IPS DF 19.7 (cell line): Measurements from ENCODE around the gene MEIOB.
"Not testable (repeated sequence)": the region's sequence is repeated elsewhere in the genome, so short reads cannot be mapped to it uniquely, and the experiment has no call there.

Experiments
- DNase-seq: peaks from one replicate; pipeline ENCODE4 v3.0.0-alpha.2; 2013; ENCODE audit warnings: low read depth, low spot score

Gene MEIOB

DNA sequence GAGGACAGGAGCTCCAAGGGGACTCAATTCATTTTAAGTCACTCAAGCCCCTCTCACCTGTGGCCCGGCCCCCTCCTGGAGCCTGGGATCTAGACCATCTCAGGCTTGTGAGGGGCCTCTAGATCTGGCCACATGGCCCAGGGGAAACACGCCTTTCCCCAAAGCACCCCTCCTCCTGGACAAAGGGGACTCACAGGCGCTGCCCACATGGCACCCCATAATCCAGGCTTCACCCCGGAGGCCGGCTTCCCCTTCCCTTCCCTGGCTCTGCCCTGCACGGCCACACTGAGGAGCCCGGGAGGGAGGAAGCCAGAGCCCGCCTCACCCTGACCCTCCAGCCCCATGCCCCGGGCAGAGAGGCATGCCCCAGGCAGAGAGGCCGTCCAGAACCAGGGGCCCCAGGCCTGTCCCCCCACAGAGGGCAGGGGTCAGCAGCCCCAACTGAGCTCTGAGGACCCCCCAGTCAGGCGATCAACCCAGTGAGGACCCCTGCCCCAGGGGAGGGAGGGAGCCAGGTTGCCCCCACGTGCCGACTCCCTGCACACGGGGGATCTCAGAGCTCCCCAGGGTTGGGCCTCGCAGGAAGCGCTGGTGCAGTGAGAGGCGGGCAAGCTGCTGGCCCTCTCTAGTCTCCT lies 35.4 kb upstream of the MEIOB start:
- no peak for DNase-seq

GRCh38 chr16:1906846-1907165 lies 34.8 kb upstream of the MEIOB start:
- DNase-seq: no peak

- no peak for DNase-seq
Measured at GRCh38 chr16:1906055-1906845, 34.3 kb upstream of the MEIOB start.

DNA sequence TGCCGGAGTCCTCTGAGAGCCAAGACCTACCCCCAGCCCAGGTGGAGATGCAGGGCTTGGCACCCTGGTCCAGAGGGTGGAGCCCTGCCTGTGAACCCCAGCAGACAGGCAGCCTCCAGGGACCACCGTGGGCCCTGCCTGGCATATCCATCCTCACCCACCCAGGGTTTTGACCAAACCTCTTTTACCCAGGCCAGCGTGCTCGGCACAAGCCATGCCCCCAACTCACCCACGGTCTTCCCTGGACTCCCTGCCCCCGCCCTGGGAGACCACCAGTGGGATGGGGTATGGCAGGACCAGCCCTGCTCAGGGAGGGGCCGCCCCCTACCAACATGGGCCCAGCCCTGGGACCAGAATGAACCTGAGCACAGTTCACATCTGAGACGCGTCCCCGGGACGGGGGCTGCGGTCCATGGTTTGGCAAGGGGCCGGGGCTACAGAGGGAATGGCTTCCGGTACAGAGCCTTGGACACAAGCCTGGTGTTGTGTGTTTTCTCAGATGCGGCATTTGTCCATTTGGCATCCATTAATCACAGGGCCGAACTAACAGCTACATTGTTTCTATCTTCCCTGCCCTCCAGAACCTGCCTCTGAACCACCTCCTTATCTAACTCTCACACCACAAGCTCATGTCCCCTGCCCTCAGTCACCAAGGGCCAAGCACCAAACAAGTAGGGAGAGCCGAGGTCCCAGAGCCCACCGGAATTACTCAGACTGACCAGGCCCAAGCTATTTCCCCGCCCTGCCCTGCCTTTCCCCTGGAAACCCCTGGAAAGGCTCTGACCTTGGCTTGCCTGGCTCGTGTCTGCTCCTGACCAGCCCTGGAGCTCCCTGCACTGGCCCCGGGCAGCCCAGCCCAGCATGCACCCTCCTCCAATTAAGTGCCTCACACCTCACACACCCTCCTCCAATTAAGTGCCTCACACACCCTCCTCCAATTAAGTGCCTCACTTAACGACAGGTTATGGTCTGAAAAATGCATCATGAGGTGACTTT lies 32.2 kb upstream of the MEIOB start:
- DNase-seq: no peak

GRCh38 chr16:1903220-1903574 lies 31.2 kb upstream of the MEIOB start:
- no peak for DNase-seq

DNA sequence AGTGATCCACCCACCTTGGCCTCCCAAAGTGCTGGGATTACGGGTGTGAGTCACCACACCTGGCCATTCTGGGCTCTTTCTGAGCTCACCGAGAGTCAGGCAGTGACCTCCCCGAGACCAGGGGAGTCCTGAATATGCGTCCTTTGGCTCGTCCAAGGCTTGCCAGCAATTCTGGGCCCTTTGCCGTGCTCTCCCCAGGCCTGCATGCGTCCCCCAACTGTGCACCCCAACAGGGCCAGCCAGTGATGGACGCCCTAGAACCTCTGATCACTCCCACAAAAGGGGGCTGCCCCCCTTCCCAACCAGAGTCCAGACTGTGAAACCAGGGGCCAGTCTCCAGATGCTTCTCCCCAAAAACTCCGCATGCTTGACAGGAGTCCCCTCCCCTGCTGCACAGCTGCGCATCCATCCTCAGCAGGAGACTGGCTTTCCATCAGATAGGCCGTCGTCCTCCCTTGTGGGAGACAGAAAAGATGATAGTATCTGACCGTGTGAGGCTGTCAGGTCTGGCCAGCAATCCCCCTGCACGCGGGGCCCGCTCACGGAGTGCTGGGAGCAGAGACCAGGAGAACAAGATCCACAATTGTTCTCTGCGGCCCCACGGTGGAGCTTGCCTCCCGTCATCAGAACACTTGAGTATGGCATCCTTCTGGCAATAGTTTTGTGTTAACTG lies 30.7 kb upstream of the MEIOB start:
- no peak for DNase-seq

DNA sequence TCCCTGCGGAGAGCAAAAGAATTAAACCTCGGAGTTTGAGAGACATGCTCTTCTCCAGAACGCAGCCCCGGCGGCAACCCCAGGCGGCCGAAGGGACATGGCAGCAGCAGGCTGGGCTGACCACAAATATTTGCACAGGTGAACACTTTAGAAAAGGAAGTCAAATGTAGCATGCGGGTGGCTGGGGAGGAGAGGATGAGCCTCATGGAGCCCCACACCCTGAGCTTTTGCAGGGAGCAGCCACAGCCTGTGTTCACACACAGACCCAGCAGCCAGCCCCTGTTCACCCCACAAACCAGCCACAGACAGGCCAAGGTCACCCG lies 28.4 kb upstream of the MEIOB start:
- DNase-seq: no peak

DNA sequence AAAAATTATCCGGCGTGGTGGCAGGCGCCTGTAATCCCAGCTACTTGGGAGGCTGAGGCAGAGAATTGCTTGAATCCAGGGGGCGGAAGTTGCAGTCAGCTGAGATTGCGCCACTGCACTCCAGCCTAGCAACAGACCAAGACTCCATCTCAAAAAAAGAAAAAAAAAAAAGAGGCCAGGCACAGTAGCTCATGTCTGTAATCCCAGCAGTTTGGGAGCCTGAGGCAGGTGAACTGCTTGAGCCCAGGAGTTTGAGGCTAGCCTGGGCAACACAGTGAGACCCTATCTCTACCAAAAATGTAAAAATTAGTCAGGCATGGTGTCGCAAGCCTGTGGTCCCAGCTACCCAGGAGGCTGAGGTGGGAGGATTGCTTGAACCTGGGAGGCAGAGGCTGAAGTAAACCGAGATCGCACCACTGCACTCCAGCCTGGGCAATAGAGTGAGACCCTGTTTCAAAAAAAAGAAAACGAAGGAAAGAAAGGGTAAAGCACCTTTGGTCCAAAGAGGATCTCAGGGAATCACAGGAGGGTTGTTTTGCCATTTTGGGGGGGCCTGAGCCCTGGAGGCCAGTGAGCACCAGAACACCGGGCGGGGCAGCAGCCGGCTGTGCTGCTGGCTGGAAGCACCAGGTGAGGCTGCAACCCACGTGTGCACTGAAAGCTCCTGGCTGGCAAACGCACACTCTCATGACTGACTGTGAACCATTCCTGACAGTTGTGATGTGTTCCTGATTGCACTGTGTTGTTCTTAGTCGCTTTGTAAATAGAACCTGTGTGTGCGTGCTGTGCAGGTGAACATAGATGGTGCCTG lies 27.9 kb upstream of the MEIOB start:
- no peak for DNase-seq

GRCh38 chr16:1897692-1898091 lies 25.7 kb upstream of the MEIOB start:
- DNase-seq: not testable (repeated sequence)

- no peak for DNase-seq
Measured at GRCh38 chr16:1895949-1896675, 24.1 kb upstream of the MEIOB start.

DNA sequence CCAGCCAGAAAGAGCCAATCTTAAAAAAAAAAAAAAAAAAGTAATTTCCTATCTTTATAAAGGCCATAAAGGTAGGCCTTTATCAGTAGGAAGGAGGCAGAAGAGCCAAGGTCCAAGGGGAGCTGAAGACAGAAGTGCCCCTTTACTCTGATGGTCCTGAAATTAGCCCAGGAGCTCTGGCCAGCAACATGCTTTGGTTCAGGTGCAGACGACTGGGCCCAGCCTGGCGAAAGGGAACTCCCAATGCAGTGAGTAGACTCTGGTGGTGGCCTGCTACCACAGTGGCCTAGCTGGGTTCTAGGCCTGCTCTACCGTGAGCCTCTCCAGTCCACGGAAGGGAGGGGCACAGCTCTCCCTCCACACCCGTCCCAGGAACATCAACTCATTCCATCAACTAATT lies 23.1 kb upstream of the MEIOB start:
- no peak for DNase-seq

- DNase-seq: no peak
Measured at GRCh38 chr16:1890708-1891050, 18.7 kb upstream of the MEIOB start.

DNA sequence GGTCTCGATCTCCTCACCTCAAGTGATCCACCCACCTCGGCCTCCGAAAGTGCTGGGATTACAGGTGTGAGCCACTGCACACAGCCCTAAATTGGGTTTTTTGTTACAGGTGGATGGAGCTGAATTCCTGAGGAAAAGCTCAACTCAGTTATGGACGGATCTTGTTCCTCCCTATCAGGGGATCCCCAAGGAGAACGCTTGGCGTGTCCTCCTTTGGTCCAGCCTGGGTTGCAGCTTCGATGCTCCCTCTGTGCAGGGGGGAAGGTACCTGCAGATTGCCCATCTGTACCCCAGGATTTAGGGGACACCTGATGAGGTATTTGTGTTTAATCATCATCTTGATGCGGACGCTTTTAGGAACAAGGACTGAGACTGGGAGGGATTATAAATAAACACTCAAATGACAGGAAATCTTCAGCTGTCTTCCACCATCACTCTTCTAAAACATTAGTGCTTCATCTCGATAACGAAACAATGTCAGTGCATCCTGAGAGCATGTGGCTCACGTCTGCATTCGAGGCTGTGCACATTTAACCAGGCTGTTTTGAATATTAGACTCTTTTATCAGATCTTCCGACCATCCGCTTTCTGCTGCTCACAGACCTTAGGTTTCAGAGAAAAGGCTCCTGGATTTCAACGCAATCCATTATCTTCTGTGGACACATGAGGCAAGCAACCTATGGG lies 18.2 kb upstream of the MEIOB start:
- no peak for DNase-seq

- no peak for DNase-seq
Measured at GRCh38 chr16:1887711-1888354, 15.9 kb upstream of the MEIOB start.

DNA sequence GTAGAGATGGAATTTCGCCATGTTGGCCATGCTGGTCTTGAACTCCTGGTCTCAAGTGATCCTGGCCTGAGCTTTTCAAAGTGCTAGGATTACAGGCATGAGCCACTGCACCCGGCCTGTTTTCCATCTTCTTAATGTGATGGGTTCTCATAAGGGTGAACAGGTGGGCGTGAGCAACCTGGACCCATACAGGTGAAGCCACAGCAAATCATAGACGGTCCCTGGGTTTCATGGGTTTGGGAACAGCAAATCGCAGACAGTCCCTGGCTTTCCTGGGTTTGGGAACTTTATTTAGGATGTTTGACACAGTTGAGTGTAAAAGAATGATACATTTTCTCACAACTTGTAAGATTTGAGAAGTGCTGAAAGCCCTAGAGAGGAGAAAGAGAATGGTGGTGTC lies 12.9 kb upstream of the MEIOB start:
- no peak for DNase-seq

GRCh38 chr16:1884155-1884760 lies 12.3 kb upstream of the MEIOB start:
- no peak for DNase-seq

- not testable (repeated sequence) for DNase-seq
Measured at GRCh38 chr16:1881172-1881571, 9.2 kb upstream of the MEIOB start.

- DNase-seq: no peak
Measured at GRCh38 chr16:1879477-1879876, 7.5 kb upstream of the MEIOB start.

DNA sequence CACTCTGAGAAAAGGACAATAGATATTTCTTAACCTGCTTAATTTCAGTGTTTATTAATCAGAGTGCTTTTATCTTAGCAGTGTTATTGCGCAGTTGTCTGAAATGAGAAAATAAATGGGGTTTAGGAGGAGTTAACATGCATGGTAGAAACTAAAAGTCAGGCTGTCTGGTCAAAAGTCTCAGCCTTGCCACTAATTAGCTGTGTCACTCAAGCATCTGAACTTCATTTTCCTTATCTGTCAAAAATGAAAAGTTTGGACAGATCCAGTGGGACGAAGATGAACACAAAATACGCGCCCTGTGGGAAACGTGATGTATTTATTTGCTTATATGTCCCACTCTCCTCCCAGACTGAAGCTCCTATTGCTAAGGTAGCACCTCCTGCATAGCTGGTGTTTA lies 6.3 kb upstream of the MEIOB start:
- DNase-seq: no peak
